ENCODE measurements around the gene RAD51B.

Gene RAD51B

GRCh38 chr14:68730811-68731425 lies 911.3 kb downstream of the RAD51B start:
- no peak for DNase-seq

DNA sequence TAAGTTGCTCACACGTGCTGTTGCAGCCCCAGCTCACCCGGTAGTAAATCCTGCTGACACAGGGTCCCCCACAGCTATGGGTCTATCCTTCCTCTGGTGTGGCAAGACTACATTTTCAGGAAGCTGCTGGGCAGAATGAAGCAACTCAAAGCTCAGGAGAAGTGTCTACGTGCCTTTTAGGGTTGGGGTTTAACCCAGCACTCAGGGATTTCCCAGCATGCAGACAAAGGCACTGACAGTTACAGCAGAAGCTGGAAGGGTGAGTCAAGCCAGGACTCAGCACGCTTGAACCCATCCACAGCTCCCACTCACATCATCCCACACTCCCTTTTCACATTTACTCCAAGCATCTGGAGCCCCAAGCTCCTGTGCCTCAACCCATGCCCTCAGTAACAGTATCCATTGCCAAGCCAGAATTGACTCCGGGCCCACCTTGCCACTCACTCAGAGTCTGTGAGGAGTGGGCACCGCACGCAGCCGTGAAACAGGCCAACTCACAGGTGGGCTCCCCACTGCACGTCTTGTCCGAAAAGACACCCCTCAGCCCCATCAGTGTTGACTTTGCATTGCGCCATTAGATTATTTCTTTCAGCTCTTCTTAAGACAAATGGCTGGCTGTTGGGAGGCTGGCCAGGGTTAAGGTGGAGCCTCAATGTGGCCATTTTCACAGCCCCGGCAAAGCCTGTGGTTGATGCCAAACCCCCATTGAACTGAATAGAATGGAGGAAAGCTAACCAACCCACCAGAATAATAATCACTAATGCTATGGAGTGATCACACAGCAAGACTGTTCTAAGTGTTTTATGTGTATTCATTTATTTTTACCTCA lies 913.7 kb downstream of the RAD51B start:
- no peak for DNase-seq

DNA sequence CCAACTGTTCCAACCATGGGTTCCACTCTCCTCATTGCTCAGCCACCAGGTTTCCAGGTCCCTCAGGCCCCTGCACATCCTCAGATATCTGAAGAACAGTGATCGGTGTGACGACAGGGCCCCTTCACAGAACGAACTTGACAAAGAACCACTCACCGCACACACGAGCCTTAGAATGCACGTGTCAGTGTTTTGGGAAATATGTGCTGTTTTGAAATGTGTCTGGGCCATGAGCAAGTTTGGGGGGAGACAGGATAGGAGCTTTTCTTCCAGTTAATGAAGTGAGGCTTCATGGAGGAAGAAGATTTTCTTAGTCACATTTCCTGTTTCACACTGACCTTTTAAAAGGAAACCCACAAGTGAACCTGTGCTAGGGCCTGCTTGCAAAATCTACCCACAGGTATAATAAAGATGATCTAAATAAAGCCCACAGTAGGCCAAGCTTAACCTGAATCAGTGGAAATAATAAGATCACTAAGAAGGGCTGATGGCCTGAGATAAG lies 914.7 kb downstream of the RAD51B start:
- DNase-seq: no peak

GRCh38 chr14:68735856-68736255 lies 916.3 kb downstream of the RAD51B start:
- no peak for DNase-seq

DNA sequence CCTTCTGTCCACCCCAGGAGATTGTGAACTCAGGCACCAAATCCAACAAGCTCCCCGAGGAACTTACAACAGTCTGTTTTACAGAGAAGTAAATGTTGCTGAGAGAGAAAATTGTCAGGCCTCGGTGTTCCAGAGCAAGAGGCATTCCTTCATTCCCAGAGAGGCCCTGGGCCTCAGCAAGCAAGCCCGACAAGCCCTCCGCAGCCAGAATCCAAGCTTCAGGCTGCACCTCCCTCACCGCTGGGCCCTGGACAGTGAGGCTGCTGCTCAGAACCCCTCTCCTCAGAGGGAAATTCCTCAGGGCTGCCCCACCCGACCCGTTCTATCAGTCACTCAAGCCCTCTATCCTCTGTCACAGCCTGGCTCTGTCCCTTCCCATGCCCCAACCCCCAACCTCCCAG lies 916.9 kb downstream of the RAD51B start:
- DNase-seq: no peak

- no peak for DNase-seq
These were observed 917.5 kb downstream of the RAD51B start for GRCh38 chr14:68737086-68737485.

DNA sequence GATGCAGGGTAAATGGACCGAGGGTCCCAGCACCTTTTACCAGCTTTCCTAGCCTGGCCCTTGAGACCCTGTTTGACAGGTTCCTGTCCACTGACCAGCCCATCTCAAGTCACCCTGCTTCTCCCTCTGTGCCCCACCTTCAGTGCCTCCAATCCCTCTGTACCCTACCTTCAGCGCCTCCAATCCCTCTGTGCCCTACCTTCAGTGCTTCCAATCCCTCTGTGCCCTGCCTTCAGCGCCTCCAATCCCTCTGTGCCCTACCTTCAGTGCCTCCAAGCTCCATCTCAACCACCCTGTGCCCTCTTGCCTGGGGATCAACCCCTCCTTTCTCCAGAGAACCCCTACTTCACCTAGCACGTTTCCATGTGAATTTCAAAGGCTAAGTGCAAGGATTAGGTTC lies 919.0 kb downstream of the RAD51B start:
- no peak for DNase-seq

DNA sequence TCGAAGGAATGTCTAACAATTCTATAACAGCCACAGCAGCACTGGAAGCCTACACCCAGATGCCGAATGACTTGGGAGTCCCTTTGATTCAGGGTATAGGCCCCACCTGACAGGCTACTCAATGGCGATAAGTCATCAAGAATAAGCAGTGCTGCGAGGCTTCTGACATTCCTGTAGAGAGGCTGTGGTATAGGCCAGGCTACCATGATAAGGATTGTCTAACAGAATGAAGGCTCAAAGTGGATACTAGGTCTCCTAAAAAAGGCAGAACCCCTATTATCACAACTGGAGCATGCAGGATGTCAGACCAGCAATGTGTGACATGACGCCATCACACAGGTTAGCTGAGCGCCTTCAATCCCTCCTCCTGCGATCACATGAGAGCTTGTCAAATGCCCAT lies 920.1 kb downstream of the RAD51B start:
- DNase-seq: no peak

GRCh38 chr14:68740788-68741476 lies 921.4 kb downstream of the RAD51B start:
- no peak for DNase-seq

- no peak for DNase-seq
These were observed 921.9 kb downstream of the RAD51B start for GRCh38 chr14:68741477-68741791.

GRCh38 chr14:68741839-68742470 lies 922.4 kb downstream of the RAD51B start:
- no peak for DNase-seq

GRCh38 chr14:68744613-68745012 lies 925.0 kb downstream of the RAD51B start:
- DNase-seq: no peak

- DNase-seq: no peak
These were observed 927.8 kb downstream of the RAD51B start for GRCh38 chr14:68747393-68747792.

GRCh38 chr14:68748260-68748659 lies 928.7 kb downstream of the RAD51B start:
- no peak for DNase-seq

DNA sequence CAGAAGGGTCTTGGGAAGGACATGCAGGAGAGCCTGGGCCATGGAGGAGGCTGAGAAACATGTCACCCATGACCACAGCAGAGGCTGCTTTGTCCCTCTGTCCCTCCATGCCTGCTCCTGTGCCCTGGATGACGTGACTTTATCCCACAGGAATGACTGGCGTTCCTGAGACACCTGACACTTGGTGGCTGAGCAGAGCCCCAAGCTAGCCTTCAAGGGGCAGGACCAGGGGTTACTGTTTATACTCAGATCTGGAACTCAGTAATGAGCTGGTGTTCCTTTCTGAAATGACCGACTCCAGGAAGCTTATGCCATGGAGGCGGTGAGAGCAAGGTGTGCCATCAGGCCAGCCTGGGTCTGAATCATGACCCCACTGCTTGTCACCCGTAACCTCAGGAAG lies 929.1 kb downstream of the RAD51B start:
- DNase-seq: no peak

DNA sequence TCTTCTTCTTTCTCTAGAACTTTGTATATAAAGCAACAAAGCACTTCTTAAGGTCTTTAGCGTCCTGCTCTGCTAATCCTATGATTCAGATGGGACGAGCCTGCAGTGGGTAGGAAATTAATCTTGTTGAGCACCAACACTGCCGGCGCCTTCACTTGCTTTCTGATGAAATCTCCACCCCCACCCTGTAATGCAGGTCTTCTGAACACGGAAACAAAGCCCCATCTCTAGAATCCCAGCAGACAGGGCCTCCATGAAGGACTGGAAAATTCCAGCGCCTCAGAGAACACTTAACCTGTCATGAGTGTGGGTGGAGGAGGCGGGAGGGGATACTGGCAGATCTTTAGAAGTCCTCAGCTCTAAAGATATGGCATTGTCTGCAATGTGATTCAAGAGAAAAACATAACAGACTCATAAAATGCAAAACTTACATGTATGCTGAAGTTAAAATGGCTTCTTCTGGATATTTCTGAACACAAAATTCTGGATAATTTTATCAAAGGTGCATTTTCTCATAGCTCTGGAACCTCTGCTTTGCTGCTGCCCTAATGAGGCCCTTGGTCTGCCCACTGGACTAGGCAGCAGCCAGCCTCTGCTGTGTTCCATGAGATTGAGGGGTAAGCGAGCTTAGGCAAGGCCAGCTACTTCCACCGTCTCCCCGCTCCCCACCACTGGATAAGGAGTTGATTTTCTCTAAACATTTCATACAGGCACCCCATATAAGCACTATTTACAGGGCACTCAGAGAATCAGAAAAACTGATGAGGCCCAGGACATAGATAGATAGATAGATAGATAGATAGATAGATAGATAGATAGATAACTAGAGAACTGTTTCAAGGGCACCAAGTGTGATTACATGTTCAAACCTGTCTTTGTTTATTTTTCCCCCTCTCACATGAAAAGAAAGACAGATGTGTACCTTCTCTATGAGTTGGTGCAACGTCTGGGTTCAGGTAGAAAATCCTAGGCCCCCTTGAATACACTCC lies 930.2 kb downstream of the RAD51B start:
- DNase-seq: peak; percentile 36

DNA sequence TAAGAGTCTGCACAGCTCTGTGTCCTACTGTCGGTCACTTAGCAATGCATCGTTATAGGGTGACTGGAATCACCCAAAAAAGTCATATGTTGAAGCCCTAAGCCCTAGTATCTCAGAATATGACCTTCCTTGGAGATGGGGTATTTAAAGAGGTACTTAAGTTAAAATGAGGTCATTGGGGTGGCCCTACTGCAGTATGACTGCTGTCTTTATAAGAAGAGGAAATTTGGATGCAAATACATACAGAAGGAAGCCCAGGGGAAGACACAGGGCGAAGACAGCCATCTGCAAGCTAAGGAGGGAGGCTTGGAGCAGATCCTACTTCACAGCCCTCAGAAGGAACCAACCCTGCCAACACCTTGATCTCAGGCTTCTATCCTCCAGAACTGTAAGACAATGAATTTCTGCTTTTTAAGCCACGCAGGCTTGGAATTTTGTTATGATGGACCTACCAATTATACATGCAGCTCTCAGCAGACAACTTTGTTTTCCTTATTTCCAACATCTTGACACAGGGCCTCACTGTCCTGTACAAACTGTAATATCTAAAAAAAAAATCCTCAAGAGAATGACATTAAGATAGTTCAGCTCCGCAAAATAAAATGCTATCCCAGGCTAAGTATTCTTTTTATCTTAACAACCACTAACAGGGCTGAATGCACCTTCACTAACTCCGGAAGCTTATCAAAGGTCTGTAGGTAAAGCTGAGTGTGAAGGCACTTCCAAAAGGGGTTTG lies 932.9 kb downstream of the RAD51B start:
- no peak for DNase-seq

GRCh38 chr14:68753690-68754089 lies 934.1 kb downstream of the RAD51B start:
- DNase-seq: no peak

DNA sequence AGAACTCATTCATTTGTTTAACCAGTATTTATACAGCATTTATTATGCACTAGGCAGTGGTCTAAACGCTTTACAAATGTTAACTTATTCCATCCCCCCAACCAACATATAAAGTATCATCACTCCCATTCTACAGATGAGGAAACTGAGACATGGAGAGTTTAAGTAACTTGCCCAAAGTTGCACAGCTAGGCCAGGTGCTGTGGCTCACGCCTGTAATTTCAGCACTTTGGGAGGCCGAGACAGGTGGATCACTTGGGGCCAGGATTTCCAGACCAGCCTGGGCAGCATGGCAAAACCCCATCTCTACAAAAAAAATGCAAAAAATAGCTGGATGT lies 935.4 kb downstream of the RAD51B start:
- no peak for DNase-seq

GRCh38 chr14:68756000-68756481 lies 936.5 kb downstream of the RAD51B start:
- DNase-seq: peak; percentile 46

- no peak for DNase-seq
These were observed 937.2 kb downstream of the RAD51B start for GRCh38 chr14:68756734-68757133.
